Stimulated activated memory B cell treated with anti-CD40 and anti-IgM and Interleukin-4, amounts not matched to agents 10 μg/mL and 1 μg/mL and 100 μg/mL, for 72 hours (primary cell): ENCODE results near the gene ABHD2.

ENCODE experiments used
- ATAC-seq: fragments of 150-1000 bp; cut with Tn5 transposase; 2 replicates; pipeline ENCODE4 v1.10.0; 2021
- H3K27ac Mint-ChIP-seq: one replicate; pipeline ENCODE4 v1.8.0; 2022; ENCODE audit warnings: mild to moderate bottlenecking, mixed read lengths
- H3K27me3 Mint-ChIP-seq: one replicate; pipeline ENCODE4 v1.8.0; 2022; ENCODE audit warnings: mixed read lengths
- H3K36me3 Mint-ChIP-seq: one replicate; pipeline ENCODE4 v1.8.0; 2022; ENCODE audit warnings: mixed read lengths
- H3K4me1 Mint-ChIP-seq: one replicate; pipeline ENCODE4 v1.8.0; 2022; ENCODE audit warnings: mixed read lengths
- H3K4me3 Mint-ChIP-seq: one replicate; pipeline ENCODE4 v1.8.0; 2022; ENCODE audit warnings: mild to moderate bottlenecking, moderate library complexity, mixed read lengths
- H3K9me3 Mint-ChIP-seq: one replicate; pipeline ENCODE4 v1.8.0; 2022; ENCODE audit warnings: mixed read lengths

ABHD2 gene

GRCh38 chr15:89087161-89087829, 961 bp upstream of the ABHD2 start:
- no peak overlapping the region for H3K4me3 Mint-ChIP-seq
- no peaks in the 10 kb centered on the region for H3K27me3 Mint-ChIP-seq
- peaks cover 31% of the 10 kb centered on the region for H3K4me1 Mint-ChIP-seq
- no peak for ATAC-seq
- no peaks in the 10 kb centered on the region for H3K9me3 Mint-ChIP-seq
- no peak overlapping the region for H3K27ac Mint-ChIP-seq
- no peaks in the 10 kb centered on the region for H3K36me3 Mint-ChIP-seq

GRCh38 chr15:89088605-89089315, 504 bp downstream of the ABHD2 start:
- Mint-ChIP-seq H3K36me3 (peaks cover 6% of the 10 kb centered on the region), H3K4me3 (no peak overlapping the region), H3K27ac (no peak overlapping the region), H3K27me3 (no peaks in the 10 kb centered on the region), H3K4me1 (peaks cover 31% of the 10 kb centered on the region), H3K9me3 (no peaks in the 10 kb centered on the region)
- peak; percentile 20 for ATAC-seq

GRCh38 chr15:89089316-89090230, 1.3 kb downstream of the ABHD2 start:
- ATAC-seq: no peak
- peak overlapping the region; percentile 91 for H3K27ac Mint-ChIP-seq
- peaks cover 35% of the 10 kb centered on the region for H3K4me1 Mint-ChIP-seq
- H3K36me3 Mint-ChIP-seq: peaks cover 8% of the 10 kb centered on the region
- peak overlapping the region; percentile 24 for H3K4me3 Mint-ChIP-seq
- H3K27me3 Mint-ChIP-seq: no peaks in the 10 kb centered on the region
- H3K9me3 Mint-ChIP-seq: no peaks in the 10 kb centered on the region

GRCh38 chr15:89090791-89091626, 2.8 kb downstream of the ABHD2 start:
- Mint-ChIP-seq H3K36me3 (peaks cover 13% of the 10 kb centered on the region), H3K9me3 (no peaks in the 10 kb centered on the region), H3K4me3 (peak overlapping the region; percentile 83), H3K27ac (peak overlapping the region; percentile 91), H3K27me3 (no peaks in the 10 kb centered on the region), H3K4me1 (peaks cover 41% of the 10 kb centered on the region)
- no peak for ATAC-seq

- no peak for ATAC-seq
- no peaks in the 10 kb centered on the region for H3K9me3 Mint-ChIP-seq
- H3K4me1 Mint-ChIP-seq: peaks cover 43% of the 10 kb centered on the region
- peaks cover 15% of the 10 kb centered on the region for H3K36me3 Mint-ChIP-seq
- H3K27ac Mint-ChIP-seq: peak overlapping the region; percentile 91
- no peaks in the 10 kb centered on the region for H3K27me3 Mint-ChIP-seq
- peak overlapping the region; percentile 83 for H3K4me3 Mint-ChIP-seq
These were observed 3.5 kb downstream of the ABHD2 start for GRCh38 chr15:89091627-89092220.

GRCh38 chr15:89093509-89093908, 5.3 kb downstream of the ABHD2 start:
- ATAC-seq: no peak
- H3K27ac Mint-ChIP-seq: no peak overlapping the region
- peaks cover 25% of the 10 kb centered on the region for H3K36me3 Mint-ChIP-seq
- H3K27me3 Mint-ChIP-seq: no peaks in the 10 kb centered on the region
- peaks cover 53% of the 10 kb centered on the region for H3K4me1 Mint-ChIP-seq
- no peaks in the 10 kb centered on the region for H3K9me3 Mint-ChIP-seq
- no peak overlapping the region for H3K4me3 Mint-ChIP-seq

GRCh38 chr15:89095073-89095472, 6.8 kb downstream of the ABHD2 start:
- no peak for ATAC-seq
- Mint-ChIP-seq H3K27me3 (no peaks in the 10 kb centered on the region), H3K27ac (no peak overlapping the region), H3K9me3 (no peaks in the 10 kb centered on the region), H3K36me3 (peaks cover 25% of the 10 kb centered on the region), H3K4me1 (peaks cover 43% of the 10 kb centered on the region), H3K4me3 (no peak overlapping the region)

- no peak for ATAC-seq
- Mint-ChIP-seq H3K36me3 (peaks cover 25% of the 10 kb centered on the region), H3K9me3 (no peaks in the 10 kb centered on the region), H3K4me3 (no peak overlapping the region), H3K27ac (no peak overlapping the region), H3K27me3 (no peaks in the 10 kb centered on the region), H3K4me1 (peaks cover 38% of the 10 kb centered on the region)
These were observed 7.3 kb downstream of the ABHD2 start for GRCh38 chr15:89095556-89095955.

GRCh38 chr15:89096664-89097063, 8.4 kb downstream of the ABHD2 start:
- no peak for ATAC-seq
- Mint-ChIP-seq H3K27me3 (no peaks in the 10 kb centered on the region), H3K36me3 (peaks cover 25% of the 10 kb centered on the region), H3K4me1 (peaks cover 27% of the 10 kb centered on the region), H3K27ac (no peak overlapping the region), H3K9me3 (no peaks in the 10 kb centered on the region), H3K4me3 (no peak overlapping the region)

- no peak overlapping the region for H3K27ac Mint-ChIP-seq
- no peaks in the 10 kb centered on the region for H3K9me3 Mint-ChIP-seq
- no peaks in the 10 kb centered on the region for H3K27me3 Mint-ChIP-seq
- H3K4me3 Mint-ChIP-seq: no peak overlapping the region
- H3K36me3 Mint-ChIP-seq: peaks cover 25% of the 10 kb centered on the region
- no peak for ATAC-seq
- peaks cover 22% of the 10 kb centered on the region for H3K4me1 Mint-ChIP-seq
These were observed 9.1 kb downstream of the ABHD2 start for GRCh38 chr15:89097313-89097712.

- Mint-ChIP-seq H3K9me3 (no peaks in the 10 kb centered on the region), H3K4me3 (no peak overlapping the region), H3K36me3 (peaks cover 30% of the 10 kb centered on the region), H3K27me3 (no peaks in the 10 kb centered on the region), H3K4me1 (peaks cover 22% of the 10 kb centered on the region), H3K27ac (no peak overlapping the region)
- ATAC-seq: no peak
These were observed 10.0 kb downstream of the ABHD2 start for GRCh38 chr15:89098281-89098680.

GRCh38 chr15:89099968-89100367, 11.7 kb downstream of the ABHD2 start:
- peaks cover 23% of the 10 kb centered on the region for H3K36me3 Mint-ChIP-seq
- no peaks in the 10 kb centered on the region for H3K27me3 Mint-ChIP-seq
- no peak overlapping the region for H3K4me3 Mint-ChIP-seq
- H3K9me3 Mint-ChIP-seq: no peaks in the 10 kb centered on the region
- H3K4me1 Mint-ChIP-seq: peaks cover 17% of the 10 kb centered on the region
- no peak overlapping the region for H3K27ac Mint-ChIP-seq
- ATAC-seq: no peak

- Mint-ChIP-seq H3K27me3 (no peaks in the 10 kb centered on the region), H3K4me3 (no peak overlapping the region), H3K27ac (no peak overlapping the region), H3K4me1 (peaks cover 11% of the 10 kb centered on the region), H3K9me3 (no peaks in the 10 kb centered on the region), H3K36me3 (peaks cover 17% of the 10 kb centered on the region)
- no peak for ATAC-seq
These were observed 13.3 kb downstream of the ABHD2 start for GRCh38 chr15:89101302-89102193.
